Stomach (tissue), 4 donors: ENCODE measurements around the gene FSTL4.

ENCODE experiments used
- POLR2A ChIP-seq, 4 donors: fragments of 450-650 bp; IDR thresholded peaks; one replicate each; pipeline ENCODE4 v1.6.1; 2016; ENCODE audit warnings: antibody characterized with exemption in 4 of 4, control low read depth in 2 of 4, mild to moderate bottlenecking in 1 of 4, moderate library complexity in 1 of 4
- POLR2AphosphoS5 ChIP-seq, 3 donors: sonication (generic); formaldehyde crosslinking; IDR thresholded peaks; one replicate each; pipeline ENCODE4 v1.6.1; 2016; ENCODE audit warnings: antibody characterized with exemption in 3 of 3
- TF ChIP-seq, protein P1 (sequence below), 7 experiments: fragments of 450-650 bp in 4 of 7; fragments of 200-600 bp in 3 of 7; sonication (generic) in 3 of 7; IDR thresholded peaks; one replicate each; pipeline ENCODE4 v1.5.1; 2016 to 2019; ENCODE audit warnings: antibody characterized with exemption in 7 of 7, control low read depth in 2 of 7, mild to moderate bottlenecking in 1 of 7

DNA sequence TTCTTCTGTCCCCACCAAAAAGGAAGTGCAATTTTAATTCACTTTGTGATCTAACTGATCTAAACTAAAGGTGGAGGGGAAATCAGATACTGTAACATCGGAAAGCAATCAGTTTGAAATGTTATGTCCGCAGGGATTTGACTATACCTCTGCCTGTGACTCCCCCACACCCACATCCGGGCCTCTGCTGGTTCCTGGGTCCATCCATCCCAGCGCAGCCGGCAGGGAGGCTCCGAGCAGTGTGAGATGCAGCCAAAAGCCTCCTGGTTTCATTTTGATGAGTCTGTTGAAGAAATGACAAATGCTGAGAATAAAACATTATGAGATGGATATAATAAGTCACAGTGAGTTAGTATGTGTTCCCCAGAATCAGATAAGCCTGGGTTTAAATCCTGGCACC is 8.6 kb downstream of the FSTL4 start:
- TF ChIP-seq POLR2A (IDR thresholded peaks at IDR 0.05), result no peak
- TF ChIP-seq, protein P1, sequence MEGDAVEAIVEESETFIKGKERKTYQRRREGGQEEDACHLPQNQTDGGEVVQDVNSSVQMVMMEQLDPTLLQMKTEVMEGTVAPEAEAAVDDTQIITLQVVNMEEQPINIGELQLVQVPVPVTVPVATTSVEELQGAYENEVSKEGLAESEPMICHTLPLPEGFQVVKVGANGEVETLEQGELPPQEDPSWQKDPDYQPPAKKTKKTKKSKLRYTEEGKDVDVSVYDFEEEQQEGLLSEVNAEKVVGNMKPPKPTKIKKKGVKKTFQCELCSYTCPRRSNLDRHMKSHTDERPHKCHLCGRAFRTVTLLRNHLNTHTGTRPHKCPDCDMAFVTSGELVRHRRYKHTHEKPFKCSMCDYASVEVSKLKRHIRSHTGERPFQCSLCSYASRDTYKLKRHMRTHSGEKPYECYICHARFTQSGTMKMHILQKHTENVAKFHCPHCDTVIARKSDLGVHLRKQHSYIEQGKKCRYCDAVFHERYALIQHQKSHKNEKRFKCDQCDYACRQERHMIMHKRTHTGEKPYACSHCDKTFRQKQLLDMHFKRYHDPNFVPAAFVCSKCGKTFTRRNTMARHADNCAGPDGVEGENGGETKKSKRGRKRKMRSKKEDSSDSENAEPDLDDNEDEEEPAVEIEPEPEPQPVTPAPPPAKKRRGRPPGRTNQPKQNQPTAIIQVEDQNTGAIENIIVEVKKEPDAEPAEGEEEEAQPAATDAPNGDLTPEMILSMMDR (IDR thresholded peaks at IDR 0.05), result no peak
- no peak for TF ChIP-seq POLR2AphosphoS5 (IDR thresholded peaks at IDR 0.05)
